Measurements from ENCODE around the gene PRXL2B.
"Not testable (repeated sequence)": the region's sequence is repeated elsewhere in the genome, so short reads cannot be mapped to it uniquely, and the experiment has no call there.

PRXL2B gene

DNA sequence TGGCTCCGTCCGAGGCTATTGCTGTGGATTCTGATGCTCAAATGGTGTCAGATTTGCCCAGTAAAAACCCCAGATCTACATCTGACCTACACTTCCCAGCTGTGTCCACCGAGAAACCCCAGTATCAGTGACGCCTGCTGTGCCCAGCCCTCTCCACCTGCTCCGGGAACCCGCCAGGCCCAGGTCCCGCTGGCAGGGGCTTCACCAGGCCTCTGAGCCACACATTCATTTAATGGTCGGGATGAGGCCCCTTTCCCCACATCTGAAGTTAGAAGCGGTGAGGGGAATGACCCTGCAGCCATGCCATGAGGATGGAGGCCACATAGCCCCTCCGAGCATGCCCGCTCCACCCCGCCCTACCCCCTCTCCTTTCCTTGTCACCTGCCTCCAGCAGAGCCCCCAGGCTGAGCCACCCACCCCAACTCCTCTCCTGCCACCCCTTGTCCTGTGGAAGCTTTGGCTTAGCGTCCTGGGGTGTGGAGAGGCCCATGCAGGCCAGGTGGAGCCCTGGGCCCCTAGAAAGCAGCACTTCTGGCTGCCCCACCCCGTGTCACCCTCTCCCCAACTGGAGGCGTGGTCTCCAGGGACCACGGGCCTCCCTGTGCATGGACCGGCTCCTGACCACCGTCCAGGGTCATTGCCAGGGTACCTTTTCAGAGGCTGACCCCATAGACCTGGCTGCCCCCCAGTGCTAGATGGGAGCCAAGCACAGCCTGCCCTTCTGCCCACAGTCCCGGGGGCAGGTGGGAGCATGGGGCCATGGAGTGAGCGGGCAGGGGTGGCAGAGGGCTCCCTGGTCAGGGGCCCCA is 22.4 kb upstream of the PRXL2B start:
- DNase-seq (ENCODE audit: low spot score), result no peak

DNA sequence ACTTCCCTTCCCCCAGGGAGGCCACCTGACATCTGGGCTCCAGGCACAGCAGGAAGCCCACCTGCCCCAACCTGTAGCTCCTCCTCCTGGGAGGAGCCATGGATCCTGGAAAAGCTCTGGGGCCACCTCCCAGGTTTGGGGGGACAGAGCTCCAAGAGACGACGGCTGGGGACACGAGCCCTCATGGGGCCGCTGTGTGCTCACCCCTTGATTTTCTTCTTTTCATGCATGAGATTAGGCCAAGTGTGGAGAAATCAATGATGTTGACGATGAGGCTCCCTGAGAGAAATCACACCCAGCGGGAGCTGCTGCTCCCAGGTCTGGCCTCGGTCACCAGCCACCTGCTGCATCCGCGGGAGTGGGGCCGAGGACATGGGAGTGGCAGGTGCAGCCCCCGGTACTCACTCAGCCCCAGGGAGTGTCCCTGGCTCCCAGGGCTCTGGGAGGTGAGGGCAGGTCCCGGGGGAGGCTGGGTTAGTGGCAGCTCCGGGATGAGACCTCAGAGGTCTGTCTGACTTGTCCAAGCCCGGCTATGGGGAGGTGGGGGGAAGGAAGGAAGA is 21.7 kb upstream of the PRXL2B start:
- no peak for DNase-seq (ENCODE audit: low spot score)

DNA sequence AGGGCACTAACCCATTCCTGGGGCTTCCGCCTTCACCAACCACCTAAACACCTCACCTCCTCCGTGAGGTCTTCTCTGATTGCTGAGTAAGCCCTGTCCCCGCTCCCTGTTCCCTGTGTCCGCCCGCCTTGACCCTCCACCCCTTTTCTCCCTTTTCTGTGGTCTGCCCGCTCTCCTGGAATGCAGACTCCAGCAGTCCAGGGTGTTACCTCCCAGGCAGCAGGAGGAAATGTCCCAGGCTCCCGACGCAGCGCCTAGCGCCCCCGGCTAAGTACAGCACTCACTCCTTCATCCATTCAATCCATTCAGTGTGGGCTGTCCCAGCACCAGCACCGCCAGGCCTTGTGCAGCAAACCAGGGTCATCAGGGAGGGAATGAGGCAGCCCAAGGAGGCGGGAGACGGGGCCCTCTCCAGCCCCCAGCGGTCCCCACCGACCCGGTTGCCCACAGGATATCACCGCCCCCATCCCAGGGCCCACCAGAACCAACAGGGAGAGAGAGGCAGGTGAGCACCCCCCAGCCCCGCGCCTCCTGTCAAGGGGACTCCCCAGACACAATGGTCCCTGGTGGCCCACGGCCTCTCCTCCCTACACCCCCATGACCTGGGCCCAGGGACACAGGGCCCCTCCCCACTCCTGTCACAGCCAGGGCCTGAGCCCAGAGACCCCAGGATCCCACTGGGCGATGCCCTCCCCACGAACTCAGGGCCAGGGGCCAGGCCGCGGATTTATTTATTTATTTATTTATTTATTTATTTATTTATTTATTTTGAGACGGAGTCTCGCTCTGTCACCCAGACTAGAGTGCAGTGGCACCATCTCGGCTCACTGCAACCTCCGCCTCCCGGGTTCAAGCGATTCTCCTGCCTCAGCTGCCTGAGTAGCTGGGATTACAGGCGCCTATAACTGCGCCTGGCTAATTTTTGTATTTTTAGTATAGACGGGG is 20.2 kb upstream of the PRXL2B start:
- no peak for DNase-seq (ENCODE audit: low spot score)

DNA sequence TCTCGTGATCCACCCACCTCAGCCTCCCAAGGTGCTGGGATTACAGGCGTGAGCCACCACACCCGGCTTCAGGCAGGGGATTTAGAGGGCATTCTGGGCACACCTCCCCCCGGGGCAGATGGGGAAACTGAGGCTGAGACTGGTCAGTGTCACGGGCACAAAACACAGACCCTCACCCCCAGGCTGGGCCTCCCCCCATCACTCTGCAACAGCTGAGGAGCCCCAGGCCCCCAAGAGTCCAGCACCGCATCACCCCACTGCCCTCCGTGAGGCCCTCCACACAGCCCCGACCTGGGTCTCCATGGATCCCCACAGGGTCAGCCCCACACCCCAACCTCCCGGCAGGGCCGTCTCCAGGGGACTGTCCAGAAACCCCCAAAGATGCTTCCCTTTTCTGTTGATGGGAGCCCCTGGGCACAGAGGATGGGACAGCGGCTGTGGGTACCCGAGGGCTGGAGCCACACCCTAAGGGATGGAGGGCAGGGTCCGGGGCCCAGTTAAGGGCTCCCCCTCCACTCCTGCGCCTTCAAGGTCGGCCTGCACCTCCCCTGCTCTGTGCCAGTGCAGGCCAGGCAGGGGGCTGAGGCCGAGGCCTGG is 19.4 kb upstream of the PRXL2B start:
- DNase-seq (ENCODE audit: low spot score), result no peak

DNA sequence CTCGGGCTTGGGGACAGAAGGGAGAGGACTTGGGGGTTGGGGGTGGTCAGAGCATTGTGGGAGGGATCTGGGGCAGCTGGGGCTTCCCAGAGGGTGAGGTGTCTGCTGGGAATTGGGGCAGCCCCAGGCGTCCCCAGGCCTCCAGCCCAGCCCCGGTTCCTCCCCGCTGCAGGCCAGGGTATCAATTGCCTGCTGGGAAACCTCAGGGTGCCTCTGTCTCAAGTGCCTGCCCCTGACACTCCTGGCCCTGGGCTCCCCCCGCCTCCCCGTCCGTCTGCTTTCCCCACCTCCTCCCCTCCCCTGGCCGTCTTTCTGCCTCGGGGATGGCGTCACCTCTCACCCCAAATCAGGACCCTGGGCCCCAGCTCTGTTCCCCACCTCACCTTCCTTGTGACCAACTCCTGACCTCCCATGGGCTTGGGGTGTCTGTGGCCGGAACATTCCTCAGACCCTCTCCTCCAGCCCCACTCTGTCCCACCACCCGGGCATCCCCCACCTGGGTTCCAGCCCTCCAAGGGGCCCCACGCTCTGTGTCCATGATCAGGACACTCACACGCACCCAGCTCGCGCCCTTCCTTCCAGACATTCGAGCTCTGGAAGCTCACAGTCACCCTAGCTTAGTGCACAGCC is 18.3 kb upstream of the PRXL2B start:
- DNase-seq (ENCODE audit: low spot score), result not testable (repeated sequence)

DNA sequence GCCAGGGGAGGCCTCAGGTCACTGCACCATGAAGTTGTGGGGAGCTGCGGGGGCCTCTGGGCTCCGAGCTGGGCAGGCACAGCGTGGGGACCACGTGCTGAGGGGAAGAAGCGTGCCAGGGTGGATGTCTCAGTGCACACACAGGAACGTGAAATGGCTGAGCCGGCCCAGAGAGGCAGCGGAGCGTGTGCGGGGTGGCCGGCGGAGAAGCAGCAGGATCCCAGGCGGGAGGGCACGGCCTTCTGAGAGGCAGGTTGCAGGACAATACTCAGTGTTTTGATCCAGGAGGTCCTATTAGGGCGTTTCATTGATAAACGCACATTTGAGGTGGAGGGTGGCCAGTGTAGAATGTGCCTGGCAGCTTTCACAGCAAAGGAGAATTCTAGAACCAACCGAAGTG is 17.5 kb upstream of the PRXL2B start:
- no peak for DNase-seq (ENCODE audit: low spot score)

DNA sequence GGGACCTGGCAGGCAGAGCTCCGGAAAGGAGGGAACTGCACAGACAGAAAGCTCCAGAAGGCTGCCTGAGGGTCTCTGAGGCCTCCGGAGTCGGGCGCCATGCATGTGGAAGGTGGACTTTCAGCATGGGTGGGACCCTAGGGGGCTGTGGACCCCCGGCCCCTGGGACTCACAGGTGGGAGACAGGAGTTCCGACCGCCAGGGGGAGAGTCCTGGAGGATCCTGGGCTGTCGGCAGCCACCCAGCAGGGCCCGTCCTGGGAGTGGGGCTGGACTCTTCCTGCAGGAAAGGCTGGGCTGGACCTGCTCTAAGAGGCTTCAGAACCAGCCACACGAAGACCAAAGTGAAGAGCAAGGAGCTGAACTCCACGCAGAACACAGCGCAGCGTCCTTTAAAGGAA is 16.9 kb upstream of the PRXL2B start:
- DNase-seq (ENCODE audit: low spot score), result not testable (repeated sequence)

DNA sequence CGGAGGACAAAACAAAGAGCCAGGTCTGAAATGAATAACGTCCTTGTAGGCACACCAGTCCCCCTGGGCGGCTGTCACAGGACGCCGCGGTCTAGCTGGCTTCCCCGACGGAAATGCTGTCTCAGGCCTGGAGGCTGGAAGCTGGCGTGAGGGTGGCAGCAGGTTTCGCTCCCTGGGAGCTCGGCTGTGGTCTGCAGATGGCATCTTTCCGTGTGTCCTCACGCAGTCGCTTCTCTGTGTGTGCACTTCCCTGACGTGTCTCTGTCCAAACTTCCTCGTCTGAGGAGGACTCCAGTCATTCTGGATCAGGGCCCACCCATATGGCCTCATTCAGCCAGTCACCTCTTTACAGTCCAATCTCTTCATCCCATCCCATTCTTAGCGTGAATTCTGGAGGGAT is 16.2 kb upstream of the PRXL2B start:
- DNase-seq (ENCODE audit: low spot score), result no peak

DNA sequence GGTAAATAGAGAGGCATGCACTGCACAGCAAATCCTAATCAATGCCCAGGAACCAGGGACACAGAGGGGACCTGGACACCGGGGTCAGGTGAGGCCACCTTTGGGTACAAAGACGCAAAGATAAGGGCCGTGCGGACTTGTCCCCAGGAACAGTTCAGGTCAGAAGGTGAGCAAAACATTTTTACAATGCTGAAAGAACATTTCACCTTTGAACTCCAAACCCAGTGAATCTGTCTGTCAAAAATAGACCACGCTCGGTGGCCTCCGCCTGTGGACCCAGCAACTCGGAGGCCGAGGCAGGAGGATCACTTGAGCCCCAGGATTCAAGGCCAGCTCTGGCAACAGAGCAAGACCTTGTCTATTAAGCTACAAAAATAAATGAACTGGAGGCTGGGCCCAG is 15.2 kb upstream of the PRXL2B start:
- DNase-seq (ENCODE audit: low spot score), result no peak

DNA sequence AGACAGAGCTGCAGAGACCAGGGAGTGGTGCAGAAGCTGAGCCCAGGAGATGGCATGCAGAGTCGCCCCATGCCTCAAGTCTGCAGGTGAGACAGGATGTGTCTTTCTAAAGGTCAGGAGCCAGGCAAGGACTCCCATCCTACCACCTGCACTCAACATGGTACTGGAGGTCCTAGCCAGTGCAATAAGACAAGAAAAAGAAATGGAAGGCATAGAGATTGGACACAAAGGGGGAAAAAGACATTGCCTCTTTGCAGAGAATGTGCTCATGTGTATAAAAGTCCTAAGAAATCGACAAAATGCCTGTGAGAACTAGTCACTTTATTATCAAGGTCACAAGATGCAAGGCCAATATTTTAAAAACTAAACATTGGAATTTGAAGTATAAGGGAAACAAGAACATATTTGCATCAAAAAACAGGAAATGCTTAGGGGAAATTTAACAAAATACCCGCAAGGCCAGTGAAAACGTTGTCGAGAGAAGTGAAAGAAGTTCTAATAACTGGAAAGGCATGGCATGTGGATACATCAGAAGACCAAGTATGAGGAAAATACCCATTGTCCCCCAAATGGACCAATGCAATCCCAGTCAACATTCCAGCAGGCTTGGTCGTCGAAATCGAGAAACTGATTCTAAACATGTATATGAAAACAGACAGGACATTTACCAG is 13.2 kb upstream of the PRXL2B start:
- DNase-seq (ENCODE audit: low spot score), result no peak

DNA sequence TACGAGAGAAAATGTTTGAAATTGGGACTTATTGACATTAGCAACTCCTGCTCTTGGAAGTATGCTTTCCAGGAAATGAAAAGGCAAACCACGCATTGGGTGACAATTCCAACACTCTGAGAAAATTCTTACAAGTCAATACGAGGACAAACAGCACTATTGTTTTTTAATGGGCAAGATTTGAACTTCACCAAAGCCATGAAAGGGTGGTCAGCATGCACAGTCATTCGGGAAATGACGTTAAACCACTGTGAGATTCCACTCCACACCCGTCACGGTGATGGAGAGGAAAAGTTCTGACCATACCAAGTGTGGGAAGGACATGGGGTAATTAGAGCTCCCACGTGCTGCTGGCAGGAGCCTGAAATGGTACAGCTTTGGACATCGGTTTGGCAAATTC is 12.2 kb upstream of the PRXL2B start:
- no peak for DNase-seq (ENCODE audit: low spot score)

DNA sequence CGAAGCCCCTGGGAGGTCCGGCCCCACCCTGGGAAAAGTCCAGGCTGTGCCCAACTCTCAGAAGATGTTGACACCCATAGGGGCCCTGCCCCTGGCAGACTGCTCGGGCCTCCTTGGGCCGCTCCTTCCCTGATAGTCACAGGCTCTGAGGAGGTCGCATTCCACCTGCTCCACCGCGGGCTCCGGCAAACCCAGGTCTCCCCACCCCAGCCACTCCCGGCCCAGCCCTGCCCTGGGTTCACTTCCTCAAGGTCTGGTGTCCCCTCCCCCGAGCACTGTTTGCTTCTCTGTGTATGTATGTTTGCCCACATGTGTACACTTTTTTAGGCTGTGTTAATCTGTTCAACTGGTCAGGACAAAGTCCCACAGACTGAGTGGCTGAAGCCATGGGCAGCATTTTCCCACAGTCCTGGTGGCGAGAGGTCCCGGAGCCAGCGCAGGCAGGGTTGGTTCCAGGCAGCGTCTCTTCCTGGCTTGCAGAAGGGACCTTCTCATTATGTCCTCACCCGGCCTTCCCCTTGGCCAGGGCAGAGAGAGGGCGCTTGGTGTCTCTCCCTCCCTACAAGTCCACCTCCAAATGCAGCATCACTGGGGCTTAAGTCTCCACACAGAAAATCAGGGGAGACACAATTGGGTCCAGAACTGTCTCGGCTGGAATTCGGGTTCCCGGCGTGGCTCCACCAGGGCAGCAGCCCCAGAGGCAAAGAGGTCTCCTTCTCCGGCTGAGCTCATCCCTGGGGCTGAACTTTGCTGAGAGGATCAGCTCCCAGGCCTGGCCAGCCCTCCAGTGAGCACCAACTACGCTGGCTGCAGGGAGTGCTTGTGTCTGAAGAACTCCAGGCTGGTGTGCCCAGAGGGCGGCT is 10.5 kb upstream of the PRXL2B start:
- DNase-seq (ENCODE audit: low spot score), result no peak

DNA sequence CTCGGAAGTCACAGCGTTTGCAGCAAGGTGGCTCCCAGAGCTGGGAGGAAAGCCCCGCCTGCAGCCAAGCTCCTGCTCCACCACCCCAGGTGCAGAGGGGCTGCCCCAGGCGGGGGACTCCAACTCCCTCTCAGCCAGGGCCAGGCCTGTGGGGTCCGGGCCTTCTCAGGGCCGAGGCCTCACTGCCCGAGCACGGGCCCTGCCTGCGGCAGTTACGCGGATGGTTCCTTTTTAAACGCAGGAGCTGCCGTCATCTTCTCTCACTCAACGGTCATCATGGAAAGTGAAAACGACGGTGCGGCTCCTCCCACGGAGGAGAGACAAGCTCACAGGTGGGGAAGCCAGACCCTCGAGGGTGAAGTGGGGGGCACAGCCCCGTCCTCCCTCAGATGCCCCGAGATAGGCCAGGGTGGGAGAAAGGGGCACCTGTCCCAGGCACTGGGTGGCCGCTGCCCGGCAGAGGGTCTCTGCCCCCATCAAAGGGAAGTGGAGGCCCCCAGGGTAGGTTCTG is 9.0 kb upstream of the PRXL2B start:
- not testable (repeated sequence) for DNase-seq (ENCODE audit: low spot score)

DNA sequence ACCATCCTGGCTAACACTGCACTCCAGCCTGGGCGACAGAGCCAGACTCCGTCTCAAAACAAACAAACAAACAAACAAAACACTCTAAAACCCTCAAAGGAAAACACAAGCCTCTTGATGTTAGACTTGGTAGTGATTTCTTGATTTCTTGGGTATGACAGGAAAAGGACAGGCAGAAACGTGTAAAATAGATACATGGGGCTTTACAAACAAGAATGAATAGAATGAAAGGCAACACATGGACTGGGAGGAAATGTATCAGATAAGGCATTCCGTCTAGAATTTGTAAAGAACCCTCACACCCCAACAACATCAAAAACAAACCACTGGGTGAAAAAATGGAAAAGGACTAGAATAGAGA is 7.8 kb upstream of the PRXL2B start:
- DNase-seq (ENCODE audit: low spot score), result no peak

DNA sequence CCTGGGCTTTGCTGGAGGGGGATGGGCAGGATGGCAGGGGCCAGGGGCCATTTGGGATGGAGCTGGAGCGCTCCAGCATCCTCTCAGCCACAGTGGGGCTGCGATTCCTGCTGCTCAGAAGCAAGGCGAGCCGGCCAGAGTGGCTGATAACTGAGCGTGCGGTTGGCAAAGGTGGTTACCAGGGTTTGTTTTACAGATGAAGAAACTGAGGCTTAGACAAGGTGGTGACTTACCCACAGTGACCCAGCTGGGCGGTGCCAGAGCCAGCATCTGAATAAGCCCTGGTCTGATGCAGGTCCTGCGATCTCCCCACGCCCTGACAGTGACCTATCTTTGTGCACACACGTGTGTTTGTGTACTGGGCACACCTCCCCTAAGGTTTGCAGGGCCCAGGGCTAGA is 5.9 kb upstream of the PRXL2B start:
- DNase-seq (ENCODE audit: low spot score), result no peak

DNA sequence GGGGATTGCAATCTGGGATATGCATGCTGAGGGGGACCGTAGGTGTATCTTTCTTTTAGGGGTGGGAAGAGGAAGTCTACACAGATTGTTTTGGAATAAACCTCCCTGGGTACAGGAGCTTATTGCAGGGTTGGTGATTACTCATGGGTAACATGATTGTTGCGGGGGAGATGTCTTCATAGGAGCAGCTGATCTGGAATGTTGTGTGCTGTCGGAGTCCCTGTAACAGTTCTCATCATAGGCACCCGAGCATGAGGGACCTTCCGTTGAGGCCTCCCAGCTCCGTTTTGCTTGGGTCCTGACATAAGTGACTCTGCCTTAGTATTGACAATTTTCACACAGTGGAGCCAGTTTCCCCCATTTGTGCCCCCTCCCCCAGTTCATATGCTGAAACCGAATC is 4.2 kb upstream of the PRXL2B start:
- DNase-seq (ENCODE audit: low spot score), result peak; percentile 71

DNA sequence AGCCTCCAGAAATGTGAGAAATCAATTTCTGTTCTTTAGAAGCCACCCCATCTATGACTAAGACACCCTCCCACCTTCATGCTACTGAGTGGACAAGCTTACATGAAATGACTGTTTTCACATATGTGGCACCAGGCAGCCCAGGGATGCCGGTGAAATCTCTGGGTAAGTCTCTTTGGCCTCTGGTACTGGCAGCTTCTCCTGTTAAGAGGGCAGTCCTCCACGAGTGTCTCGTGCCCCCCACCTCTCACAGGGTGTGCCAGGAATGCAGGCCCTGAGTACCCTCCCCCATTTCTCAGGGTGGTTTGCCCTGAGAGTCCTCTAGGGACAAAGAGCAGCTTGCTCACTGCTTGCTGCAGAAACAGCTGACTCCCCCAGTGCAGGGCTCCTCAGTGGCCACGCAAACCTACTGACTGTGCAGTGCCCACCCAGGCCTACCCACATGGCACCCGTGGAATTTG is 3.2 kb upstream of the PRXL2B start:
- no peak for DNase-seq (ENCODE audit: low spot score)

DNA sequence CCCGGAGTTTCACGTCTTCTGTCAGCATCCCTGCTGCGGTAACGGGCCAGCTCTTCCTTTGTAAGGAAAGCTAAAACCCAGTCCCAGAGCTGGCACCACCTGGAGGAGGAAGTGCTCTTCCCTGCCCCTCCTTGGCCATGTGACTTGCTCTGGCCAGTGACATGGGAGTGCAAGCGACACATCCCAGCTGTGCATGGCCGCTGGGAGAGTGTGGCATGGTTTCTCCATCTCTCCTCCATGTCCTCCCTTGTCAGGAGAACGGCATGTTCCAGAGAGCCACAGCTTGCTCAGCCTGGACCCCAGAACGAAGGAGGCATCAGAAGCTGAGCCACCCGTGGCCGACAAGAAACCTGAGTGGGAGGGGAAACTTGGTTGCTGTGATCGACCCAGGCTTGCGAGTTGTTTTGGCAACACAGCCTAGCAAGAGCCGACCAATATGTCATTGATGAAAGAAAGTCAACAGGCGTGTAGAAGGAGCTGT is 2.7 kb upstream of the PRXL2B start:
- no peak for DNase-seq (ENCODE audit: low spot score)

DNA sequence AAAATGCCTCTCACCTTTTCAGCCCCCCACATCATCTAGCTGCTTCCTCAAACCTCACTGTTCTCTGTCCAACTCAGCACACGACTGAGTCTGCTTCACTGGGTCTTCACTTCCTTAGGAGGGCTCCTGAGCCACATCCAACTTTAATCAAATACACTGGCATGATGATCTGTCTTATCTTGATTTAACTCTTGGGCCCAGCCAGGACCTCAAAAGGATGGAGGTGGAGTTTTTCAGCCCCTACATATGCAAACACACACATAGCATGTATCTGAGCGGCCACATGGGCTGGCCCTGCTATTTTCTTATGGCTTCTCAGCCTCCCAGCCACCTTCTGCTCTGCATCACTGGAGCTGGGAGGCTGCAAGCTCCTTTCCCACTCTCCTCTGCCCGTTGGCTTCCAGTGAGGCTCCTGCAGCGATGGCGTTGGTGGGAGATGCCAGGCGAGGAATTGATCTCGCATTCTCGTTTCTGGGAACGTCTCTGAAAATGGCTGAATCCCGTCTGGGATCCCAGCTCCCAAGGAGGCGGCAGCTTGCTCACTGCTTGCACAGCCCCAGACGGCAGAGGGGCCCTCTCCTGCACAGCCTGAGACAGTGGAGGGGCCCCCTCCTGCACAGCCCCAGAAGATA is 1.8 kb upstream of the PRXL2B start:
- DNase-seq (ENCODE audit: low spot score), result no peak
